Spleen (tissue), 7 donors: ENCODE data around the gene WFIKKN2.

ENCODE experiments used
- POLR2A ChIP-seq, 3 donors: fragments of 450-650 bp; IDR thresholded peaks; one replicate each; pipeline ENCODE4 v1.5.1; 2017; ENCODE audit warnings: antibody characterized with exemption in 3 of 3, mild to moderate bottlenecking in 1 of 3
- POLR2AphosphoS5 ChIP-seq, 3 donors: sonication (generic); formaldehyde crosslinking; IDR thresholded peaks; one replicate each; pipeline ENCODE4 v1.5.1; 2017; ENCODE audit warnings: antibody characterized with exemption in 3 of 3
- TF ChIP-seq, protein P1 (sequence below), 11 experiments: fragments of 200-600 bp in 7 of 11; fragments of 450-650 bp in 4 of 11; sonication (generic) in 4 of 11; IDR thresholded peaks in 8 of 11; conservative IDR thresholded peaks in 3 of 11; 1 replicate in 7 of 11; 2 replicates in 4 of 11; pipeline versions ENCODE4 v1.4.0 to v1.8.0; 2016 to 2021; ENCODE audit warnings: antibody characterized with exemption in 11 of 11, inconsistent platforms in 4 of 11, mild to moderate bottlenecking in 1 of 11
- donor health status: DM: no; HTN: no; CAD: no; lungs with moderate emphysema.
- donor health status: DM: no; HTN: no; CAD: no.
- donor health status: DM: no; HTN: no; CAD: no.

DNA sequence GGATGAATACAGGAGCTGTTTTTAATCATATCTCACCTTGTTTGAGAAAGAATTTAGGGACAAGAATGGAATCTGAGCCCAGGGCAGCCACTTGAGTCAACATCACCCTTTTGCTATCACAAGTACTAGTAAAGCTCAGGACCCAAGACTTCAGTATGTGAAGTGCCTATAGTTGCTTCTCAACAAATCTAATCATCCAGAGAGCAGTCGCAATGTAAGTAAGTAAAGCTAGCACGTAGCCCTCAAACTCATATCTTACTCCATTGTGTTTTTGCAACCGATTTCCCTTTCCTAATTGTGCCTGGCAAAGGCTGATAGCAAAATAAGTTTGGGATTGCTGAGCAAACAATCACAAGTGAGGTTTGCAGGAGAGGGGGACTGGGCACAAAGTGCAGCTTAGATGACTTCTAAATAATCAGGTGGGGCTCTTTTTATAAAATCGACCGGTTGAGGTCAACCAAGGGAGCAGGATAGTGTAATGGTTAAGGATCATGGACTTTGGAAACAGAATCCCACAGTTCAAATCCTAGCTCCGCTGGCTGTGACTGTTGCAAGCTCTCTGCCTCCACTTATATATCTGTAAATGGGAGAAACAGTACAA is 17.7 kb downstream of the WFIKKN2 start:
- TF ChIP-seq POLR2A (IDR thresholded peaks at IDR 0.05) (no peak), POLR2AphosphoS5 (IDR thresholded peaks at IDR 0.05) (no peak)
- TF ChIP-seq, protein P1, sequence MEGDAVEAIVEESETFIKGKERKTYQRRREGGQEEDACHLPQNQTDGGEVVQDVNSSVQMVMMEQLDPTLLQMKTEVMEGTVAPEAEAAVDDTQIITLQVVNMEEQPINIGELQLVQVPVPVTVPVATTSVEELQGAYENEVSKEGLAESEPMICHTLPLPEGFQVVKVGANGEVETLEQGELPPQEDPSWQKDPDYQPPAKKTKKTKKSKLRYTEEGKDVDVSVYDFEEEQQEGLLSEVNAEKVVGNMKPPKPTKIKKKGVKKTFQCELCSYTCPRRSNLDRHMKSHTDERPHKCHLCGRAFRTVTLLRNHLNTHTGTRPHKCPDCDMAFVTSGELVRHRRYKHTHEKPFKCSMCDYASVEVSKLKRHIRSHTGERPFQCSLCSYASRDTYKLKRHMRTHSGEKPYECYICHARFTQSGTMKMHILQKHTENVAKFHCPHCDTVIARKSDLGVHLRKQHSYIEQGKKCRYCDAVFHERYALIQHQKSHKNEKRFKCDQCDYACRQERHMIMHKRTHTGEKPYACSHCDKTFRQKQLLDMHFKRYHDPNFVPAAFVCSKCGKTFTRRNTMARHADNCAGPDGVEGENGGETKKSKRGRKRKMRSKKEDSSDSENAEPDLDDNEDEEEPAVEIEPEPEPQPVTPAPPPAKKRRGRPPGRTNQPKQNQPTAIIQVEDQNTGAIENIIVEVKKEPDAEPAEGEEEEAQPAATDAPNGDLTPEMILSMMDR (IDR thresholded peaks at IDR 0.05 in 8 of 11, conservative IDR thresholded peaks at IDR 0.05 in 3 of 11) = no peak
